Activated CD8-positive, alpha-beta T cell treated with anti-CD3 and anti-CD28 coated beads for 36 hours (primary cell): ENCODE results near the gene NINL. TPM values are rescaled to one million over a fixed set of nuclear protein-coding genes. Genes with fewer than 3 reads are reported as not detected.
"Not testable (repeated sequence)": the region's sequence is repeated elsewhere in the genome, so short reads cannot be mapped to it uniquely, and the experiment has no call there.

Source experiments
- ATAC-seq: fragments of 200-7000 bp; cut with Tn5 transposase; one replicate; pipeline ENCODE4 v1.10.0; 2021; ENCODE audit warnings: mild to moderate bottlenecking, moderate library complexity
- CTCF ChIA-PET: fragments of 350-600 bp; sonication (Branson Sonifier 250); formaldehyde crosslinking; loops from one replicate; lab custom pipeline; 2021; ENCODE audit warnings: antibody characterized with exemption; lab: Charles Lee
- POLR2A ChIA-PET: fragments of 350-600 bp; sonication (Branson Sonifier 250); formaldehyde crosslinking; loops from one replicate; lab custom pipeline; 2021; ENCODE audit warnings: antibody characterized with exemption; lab: Charles Lee
- DNase-seq: peaks from one replicate; pipeline ENCODE4 v3.0.0-alpha.2; 2020
- H3K27ac Mint-ChIP-seq: one replicate; pipeline ENCODE4 v1.8.0; 2021; ENCODE audit warnings: mild to moderate bottlenecking, mixed read lengths
- H3K27me3 Mint-ChIP-seq: one replicate; pipeline ENCODE4 v1.8.0; 2021; ENCODE audit warnings: mixed read lengths
- H3K36me3 Mint-ChIP-seq: one replicate; pipeline ENCODE4 v1.8.0; 2021; ENCODE audit warnings: low read depth, mixed read lengths
- H3K4me1 Mint-ChIP-seq: one replicate; pipeline ENCODE4 v1.8.0; 2021; ENCODE audit warnings: low read depth, mixed read lengths
- H3K4me3 Mint-ChIP-seq: one replicate; pipeline ENCODE4 v1.8.0; 2021; ENCODE audit warnings: mild to moderate bottlenecking, moderate library complexity, mixed read lengths
- H3K9me3 Mint-ChIP-seq: one replicate; pipeline ENCODE4 v1.8.0; 2021; ENCODE audit warnings: mixed read lengths
- CTCF ChIP-seq: fragments of 200-600 bp; IDR thresholded peaks from one replicate; pipeline ENCODE4 v1.8.0; 2022; ENCODE audit warnings: antibody characterized with exemption, mild to moderate bottlenecking
- intact Hi-C: fragments of 100-400 bp; cut with micrococcal nuclease; formaldehyde crosslinking; loops from one replicate; pipeline ENCODE4 v1.10.0; 2022
- total RNA-seq, 2 experiments: library from RNA; stranded (reverse); gene quantifications; one replicate each; pipeline ENCODE4 v1.2.3, GENCODE V29; 2021

Gene NINL
- total RNA-seq, 2 experiments from 2014 or later, result 2.3 to 4.1 TPM

- intact Hi-C loops, result loop anchor here (5.0 to 10.0 kb wide), 3 partner anchors 34 to 104 kb away; partner anchors contain the start of gene NANP
- DNase-seq (no peak), ATAC-seq (no peak)
- Mint-ChIP-seq H3K27me3 (peaks cover 9% of the 10 kb centered on the region), H3K4me3 (no peak overlapping the region), H3K36me3 (peaks cover 3% of the 10 kb centered on the region), H3K4me1 (peaks cover 4% of the 10 kb centered on the region), H3K27ac (no peak overlapping the region), H3K9me3 (no peaks in the 10 kb centered on the region)
- ChIA-PET CTCF (no interaction called here), POLR2A (interaction anchor here (1.5 kb wide), 1 partner anchor 107 kb away, joined by 3 read pairs; no protein-coding TSS in a partner anchor)
- TF ChIP-seq CTCF, result no peak
These were observed 3.2 kb upstream of the NINL start for GRCh38 chr20:25588491-25588890.

- DNase-seq (no peak), ATAC-seq (no peak)
- intact Hi-C loops, result loop anchor here (5.0 to 10.0 kb wide), 3 partner anchors 35 to 103 kb away; partner anchors contain the start of gene NANP
- H3K27me3 Mint-ChIP-seq, result peaks cover 12% of the 10 kb centered on the region
- peaks cover 3% of the 10 kb centered on the region for H3K36me3 Mint-ChIP-seq
- no peak overlapping the region for H3K4me3 Mint-ChIP-seq
- H3K9me3 Mint-ChIP-seq, result no peaks in the 10 kb centered on the region
- TF ChIP-seq CTCF, result no peak
- H3K27ac Mint-ChIP-seq, result no peak overlapping the region
- peaks cover 4% of the 10 kb centered on the region for H3K4me1 Mint-ChIP-seq
- POLR2A ChIA-PET, result no interaction called here
- CTCF ChIA-PET, result no interaction called here
These were observed 2.2 kb upstream of the NINL start for GRCh38 chr20:25587536-25587935.

- Mint-ChIP-seq H3K27ac (no peak overlapping the region), H3K36me3 (peaks cover 3% of the 10 kb centered on the region), H3K4me3 (no peak overlapping the region), H3K4me1 (peaks cover 4% of the 10 kb centered on the region), H3K9me3 (no peaks in the 10 kb centered on the region), H3K27me3 (peaks cover 12% of the 10 kb centered on the region)
- ATAC-seq (no peak), DNase-seq (no peak)
- intact Hi-C loops, result loop anchor here (5.0 to 10.0 kb wide), 3 partner anchors 35 to 102 kb away; partner anchors contain the start of gene NANP
- CTCF ChIA-PET, result interaction anchor here (0.6 kb wide), 1 partner anchor 161 kb away, joined by 3 read pairs; no protein-coding TSS in a partner anchor
- TF ChIP-seq CTCF, result no peak
- POLR2A ChIA-PET, result no interaction called here
These were observed 1.5 kb upstream of the NINL start for GRCh38 chr20:25586877-25587276.

- H3K27ac Mint-ChIP-seq, H3K4me1 Mint-ChIP-seq, CTCF ChIA-PET, H3K36me3 Mint-ChIP-seq, DNase-seq, ATAC-seq, POLR2A ChIA-PET, H3K9me3 Mint-ChIP-seq: not testable (repeated sequence)
- intact Hi-C loops, result loop anchor here (10.0 kb wide), 2 partner anchors 81 to 99 kb away; no protein-coding TSS in a partner anchor
- Mint-ChIP-seq H3K27me3 (peaks cover 12% of the 10 kb centered on the region), H3K4me3 (peak overlapping the region; percentile 26)
These were observed 1.7 kb downstream of the NINL start for GRCh38 chr20:25583607-25584006.

- H3K9me3 Mint-ChIP-seq, result no peaks in the 10 kb centered on the region
- ATAC-seq, result no peak
- TF ChIP-seq CTCF, result no peak
- intact Hi-C loops, result loop anchor here (10.0 kb wide), 2 partner anchors 84 to 96 kb away; no protein-coding TSS in a partner anchor
- ChIA-PET CTCF (no interaction called here), POLR2A (no interaction called here)
- peaks cover 4% of the 10 kb centered on the region for H3K4me1 Mint-ChIP-seq
- H3K27me3 Mint-ChIP-seq, result peaks cover 12% of the 10 kb centered on the region
- H3K4me3 Mint-ChIP-seq, result no peak overlapping the region
- DNase-seq, result no peak
- H3K27ac Mint-ChIP-seq, result no peak overlapping the region
- H3K36me3 Mint-ChIP-seq, result peaks cover 3% of the 10 kb centered on the region
These were observed 4.6 kb downstream of the NINL start for GRCh38 chr20:25580711-25581110.
